Measurements from ENCODE around the gene SGK1. TPM values are rescaled to one million over a fixed set of nuclear protein-coding genes. Genes with fewer than 3 reads are reported as not detected.

SGK1 gene
- polyA plus RNA-seq, 1 of the 3 experiments (the other 2 are of a cell fraction) = 440 TPM

- TF ChIP-seq REST (IDR thresholded peaks at IDR 0.05; ENCODE audit: low read depth, low read length) = no peak
- TF ChIP-seq SMC3 (IDR thresholded peaks at IDR 0.05; ENCODE audit: low read depth, low read length) = no peak
- no peak for TF ChIP-seq CTCF (IDR thresholded peaks at IDR 0.05)
Measured at GRCh38 chr6:134314006-134314821, 3.7 kb downstream of the SGK1 start (continued).

- H3K36me3 ChIP-seq (replicated peaks in 1 of 2; ENCODE audit: control insufficient read depth in 1 of 2, insufficient read depth in 2 of 2, low read length in 1 of 2) = no peaks in the 10 kb centered on the region
- no peak overlapping the region for H3K27ac ChIP-seq (ENCODE audit: low read depth in 2 of 2, low read length in 1 of 2)
- no peak overlapping the region for H3K4me2 ChIP-seq
- DNase-seq = no peak
- H3F3A ChIP-seq (replicated peaks; ENCODE audit: insufficient read depth) = peaks cover 5% of the 10 kb centered on the region
- no peaks in the 10 kb centered on the region for H4K20me1 ChIP-seq (ENCODE audit: insufficient read depth)
- WGBS (ENCODE audit: low lambda C conversion rate) = 89% methylated on average over 7 of the region's 7 CpGs
- H3K4me1 ChIP-seq (ENCODE audit: control insufficient read depth in 1 of 2, insufficient read depth in 2 of 2, low read depth in 1 of 2, low read length in 1 of 2) = no peaks in the 10 kb centered on the region
- no peaks in the 10 kb centered on the region for H3K27me3 ChIP-seq (ENCODE audit: insufficient read depth)
- no peaks in the 10 kb centered on the region for H3K9me2 ChIP-seq
- H3K9me3 ChIP-seq = no peaks in the 10 kb centered on the region
- H2AFZ ChIP-seq (ENCODE audit: low read depth) = no peak overlapping the region
- H3K9ac ChIP-seq = no peak overlapping the region
- ChIA-PET POLR2A (no interaction called here), CTCF (interaction anchor here (1.2 kb wide), 1 partner anchor 15 kb away, joined by 3 read pairs; no protein-coding TSS in a partner anchor)
- no peaks in the 10 kb centered on the region for H3K79me2 ChIP-seq (ENCODE audit: insufficient read depth)
- H3K4me3 ChIP-seq (ENCODE audit: low read depth in 2 of 2, low read length in 1 of 2) = no peak overlapping the region
- TF ChIP-seq EZH2phosphoT487 (IDR thresholded peaks at IDR 0.05; ENCODE audit: borderline replicate concordance, low read depth) (no peak), GATA2 (CRISPR knock-in tag; IDR thresholded peaks at IDR 0.05) (no peak), MEF2A (IDR thresholded peaks at IDR 0.05; ENCODE audit: borderline replicate concordance, low read depth) (no peak), MAX (IDR thresholded peaks at IDR 0.05; ENCODE audit: low read depth) (no peak), ZBTB33 (IDR thresholded peaks at IDR 0.05; ENCODE audit: borderline replicate concordance, low read depth) (no peak), TCF12 (IDR thresholded peaks at IDR 0.05) (no peak), USF1 (IDR thresholded peaks at IDR 0.05; ENCODE audit: borderline replicate concordance, low read depth) (no peak), RXRA (IDR thresholded peaks at IDR 0.05; ENCODE audit: borderline replicate concordance, low read depth) (no peak), MXI1 (IDR thresholded peaks at IDR 0.05; ENCODE audit: low read depth, low read length) (no peak), POLR2AphosphoS5 (IDR thresholded peaks at IDR 0.05; ENCODE audit: low read depth, low read length) (no peak), EP300 (IDR thresholded peaks at IDR 0.05; ENCODE audit: borderline replicate concordance in 1 of 2, low read depth in 1 of 2, low read length in 1 of 2) (no peak), RCOR1 (IDR thresholded peaks at IDR 0.05; ENCODE audit: low read length) (no peak), RFX5 (IDR thresholded peaks at IDR 0.05; ENCODE audit: low read length) (no peak), CTCF (IDR thresholded peaks at IDR 0.05) (no peak)
Measured at GRCh38 chr6:134312038-134312660, 5.8 kb downstream of the SGK1 start.

Measured in SK-N-SH (cell line).